Right atrium auricular region (tissue), 2 donors: ENCODE measurements around the gene OR2H1. TPM values are rescaled to one million over a fixed set of nuclear protein-coding genes. Genes with fewer than 3 reads are reported as not detected.

Experiments used
- DNase-seq: peaks from one replicate; pipeline ENCODE4 v3.0.0-alpha.2; 2019; ENCODE audit warnings: low spot score
- H3K27ac ChIP-seq, 2 donors: fragments of 200-600 bp; sonication (generic); 1 replicate in 1 of 2; 2 replicates in 1 of 2; pipeline ENCODE4 v1.5.1; 2016 to 2019
- H3K27me3 ChIP-seq, 2 donors: fragments of 200-600 bp; sonication (generic); one replicate each; pipeline versions ENCODE4 v1.5.1 to v1.6.0; 2017 to 2019
- H3K36me3 ChIP-seq: fragments of 200-600 bp; sonication (generic); one replicate; pipeline ENCODE4 v1.5.1; 2016
- H3K4me1 ChIP-seq, 2 donors: fragments of 200-600 bp; sonication (generic); one replicate each; pipeline versions ENCODE4 v1.5.1 to v1.6.0; 2017 to 2019
- H3K4me3 ChIP-seq, 2 donors: fragments of 200-600 bp; sonication (generic); 1 replicate in 1 of 2; 2 replicates in 1 of 2; pipeline ENCODE4 v1.5.1; 2017 to 2019; ENCODE audit warnings: mild to moderate bottlenecking in 1 of 2, moderate library complexity in 1 of 2
- H3K9me3 ChIP-seq, 2 donors: fragments of 200-600 bp; sonication (generic); one replicate each; pipeline ENCODE4 v1.5.1; 2019
- CTCF ChIP-seq, 2 donors: fragments of 200-600 bp; sonication (generic); IDR thresholded peaks; one replicate each; pipeline ENCODE4 v1.5.1; 2019; ENCODE audit warnings: antibody characterized with exemption in 2 of 2
- total RNA-seq, 2 donors: library from RNA; depleted of rRNA; stranded (reverse); fragments of >200 nt; gene quantifications; one replicate each; pipeline ENCODE4 v1.1.0, GENCODE V29; 2016

Gene OR2H1
- total RNA-seq, 2 donors from 2014 or later = not detected

GRCh38 chr6:29477923-29478450 is 21.0 kb downstream of the OR2H1 start:
- no peaks in the 10 kb centered on the region for H3K4me1 ChIP-seq
- no peaks in the 10 kb centered on the region for H3K27me3 ChIP-seq
- no peak overlapping the region for H3K27ac ChIP-seq
- no peaks in the 10 kb centered on the region for H3K36me3 ChIP-seq
- no peak for DNase-seq
- TF ChIP-seq CTCF (IDR thresholded peaks at IDR 0.05) = no peak
- no peak overlapping the region for H3K4me3 ChIP-seq
- no peaks in the 10 kb centered on the region for H3K9me3 ChIP-seq

DNA sequence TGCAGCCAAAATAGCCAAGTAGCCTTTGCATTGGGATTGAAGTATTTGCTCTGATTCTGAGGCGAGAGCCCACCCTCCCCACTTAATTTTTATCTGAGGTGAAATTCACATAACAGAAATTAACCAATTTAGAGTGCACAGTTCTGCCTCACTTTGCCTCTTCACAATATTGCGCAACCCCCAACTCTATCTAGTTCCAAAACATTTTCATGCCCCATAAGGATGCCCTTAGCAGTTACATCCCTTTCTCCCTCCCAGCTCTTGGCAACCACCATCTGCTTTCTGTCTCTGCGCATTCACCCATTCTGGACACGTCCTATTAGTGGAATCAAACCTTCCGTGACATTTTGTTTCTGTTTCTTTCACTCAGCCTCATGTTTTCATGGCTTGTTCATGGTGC is 21.8 kb downstream of the OR2H1 start:
- no peaks in the 10 kb centered on the region for H3K4me1 ChIP-seq
- no peak overlapping the region for H3K27ac ChIP-seq
- H3K36me3 ChIP-seq = no peaks in the 10 kb centered on the region
- no peaks in the 10 kb centered on the region for H3K27me3 ChIP-seq
- no peaks in the 10 kb centered on the region for H3K9me3 ChIP-seq
- DNase-seq = no peak
- H3K4me3 ChIP-seq = no peak overlapping the region
- TF ChIP-seq CTCF (IDR thresholded peaks at IDR 0.05) = no peak

- H3K27me3 ChIP-seq = no peaks in the 10 kb centered on the region
- no peak overlapping the region for H3K27ac ChIP-seq
- H3K4me1 ChIP-seq = no peaks in the 10 kb centered on the region
- no peak for DNase-seq
- no peak for TF ChIP-seq CTCF (IDR thresholded peaks at IDR 0.05)
- no peaks in the 10 kb centered on the region for H3K9me3 ChIP-seq
- no peak overlapping the region for H3K4me3 ChIP-seq
- H3K36me3 ChIP-seq = no peaks in the 10 kb centered on the region
Observed at GRCh38 chr6:29479560-29479959, 22.6 kb downstream of the OR2H1 start.

GRCh38 chr6:29483186-29483585 is 26.2 kb downstream of the OR2H1 start:
- H3K9me3 ChIP-seq = no peaks in the 10 kb centered on the region
- TF ChIP-seq CTCF (IDR thresholded peaks at IDR 0.05) = no peak
- no peak overlapping the region for H3K27ac ChIP-seq
- H3K36me3 ChIP-seq = no peaks in the 10 kb centered on the region
- DNase-seq = no peak
- H3K4me1 ChIP-seq = no peaks in the 10 kb centered on the region
- no peak overlapping the region for H3K4me3 ChIP-seq
- no peaks in the 10 kb centered on the region for H3K27me3 ChIP-seq

GRCh38 chr6:29483735-29484134 is 26.8 kb downstream of the OR2H1 start:
- Histone ChIP-seq H3K27ac (no peak overlapping the region), H3K4me1 (no peaks in the 10 kb centered on the region), H3K4me3 (no peak overlapping the region), H3K36me3 (no peaks in the 10 kb centered on the region), H3K9me3 (no peaks in the 10 kb centered on the region), H3K27me3 (no peaks in the 10 kb centered on the region)
- no peak for TF ChIP-seq CTCF (IDR thresholded peaks at IDR 0.05)
- DNase-seq = no peak

- no peak overlapping the region for H3K4me3 ChIP-seq
- no peaks in the 10 kb centered on the region for H3K36me3 ChIP-seq
- no peaks in the 10 kb centered on the region for H3K4me1 ChIP-seq
- no peak overlapping the region for H3K27ac ChIP-seq
- no peak for TF ChIP-seq CTCF (IDR thresholded peaks at IDR 0.05)
- H3K27me3 ChIP-seq = no peaks in the 10 kb centered on the region
- no peaks in the 10 kb centered on the region for H3K9me3 ChIP-seq
- no peak for DNase-seq
Observed at GRCh38 chr6:29486577-29486976, 29.6 kb downstream of the OR2H1 start.
